Mucosa of stomach (tissue), 1 donor: ENCODE measurements around the gene CPD.
"Not testable (repeated sequence)": the region's sequence is repeated elsewhere in the genome, so short reads cannot be mapped to it uniquely, and the experiment has no call there.

ENCODE experiments used
- H3K27me3 ChIP-seq: one replicate; pipeline ENCODE4 v1.7.0; 2013; ENCODE audit warnings: mild to moderate bottlenecking, low read length; ENCODE audit not compliant: control insufficient read depth, insufficient read depth
- H3K36me3 ChIP-seq: one replicate; pipeline ENCODE4 v1.7.0; 2013; ENCODE audit warnings: low read length; ENCODE audit not compliant: control insufficient read depth, insufficient read depth
- H3K4me1 ChIP-seq: one replicate; pipeline ENCODE4 v1.7.0; 2013; ENCODE audit warnings: mild to moderate bottlenecking, low read length; ENCODE audit not compliant: control insufficient read depth, insufficient read depth
- H3K4me3 ChIP-seq: one replicate; pipeline ENCODE4 v1.7.0; 2013; ENCODE audit warnings: low read length
- H3K9ac ChIP-seq: one replicate; pipeline ENCODE4 v1.7.0; 2013; ENCODE audit warnings: mild to moderate bottlenecking, low read length, moderate library complexity
- H3K9me3 ChIP-seq: one replicate; pipeline ENCODE4 v1.7.0; 2013; ENCODE audit warnings: mild to moderate bottlenecking, low read length, moderate library complexity; ENCODE audit not compliant: control insufficient read depth
- donor health status: Pancreatic carcinoma.

The CPD gene

GRCh38 chr17:30344283-30345088 lies 34.2 kb upstream of the CPD start:
- no peak overlapping the region for H3K4me3 ChIP-seq
- no peaks in the 10 kb centered on the region for H3K36me3 ChIP-seq
- H3K27me3 ChIP-seq, result no peaks in the 10 kb centered on the region
- peaks cover 71% of the 10 kb centered on the region for H3K4me1 ChIP-seq
- H3K9me3 ChIP-seq, result no peaks in the 10 kb centered on the region
- H3K9ac ChIP-seq, result peak overlapping the region; percentile 44

GRCh38 chr17:30345089-30345433 lies 33.7 kb upstream of the CPD start:
- Histone ChIP-seq H3K9ac (no peak overlapping the region), H3K4me3 (no peak overlapping the region), H3K36me3 (no peaks in the 10 kb centered on the region), H3K27me3 (no peaks in the 10 kb centered on the region), H3K9me3 (no peaks in the 10 kb centered on the region), H3K4me1 (peaks cover 66% of the 10 kb centered on the region)

GRCh38 chr17:30345527-30346075 lies 33.1 kb upstream of the CPD start:
- Histone ChIP-seq H3K9me3 (no peaks in the 10 kb centered on the region), H3K9ac (no peak overlapping the region), H3K4me3 (no peak overlapping the region), H3K27me3 (no peaks in the 10 kb centered on the region), H3K4me1 (peaks cover 61% of the 10 kb centered on the region), H3K36me3 (no peaks in the 10 kb centered on the region)

DNA sequence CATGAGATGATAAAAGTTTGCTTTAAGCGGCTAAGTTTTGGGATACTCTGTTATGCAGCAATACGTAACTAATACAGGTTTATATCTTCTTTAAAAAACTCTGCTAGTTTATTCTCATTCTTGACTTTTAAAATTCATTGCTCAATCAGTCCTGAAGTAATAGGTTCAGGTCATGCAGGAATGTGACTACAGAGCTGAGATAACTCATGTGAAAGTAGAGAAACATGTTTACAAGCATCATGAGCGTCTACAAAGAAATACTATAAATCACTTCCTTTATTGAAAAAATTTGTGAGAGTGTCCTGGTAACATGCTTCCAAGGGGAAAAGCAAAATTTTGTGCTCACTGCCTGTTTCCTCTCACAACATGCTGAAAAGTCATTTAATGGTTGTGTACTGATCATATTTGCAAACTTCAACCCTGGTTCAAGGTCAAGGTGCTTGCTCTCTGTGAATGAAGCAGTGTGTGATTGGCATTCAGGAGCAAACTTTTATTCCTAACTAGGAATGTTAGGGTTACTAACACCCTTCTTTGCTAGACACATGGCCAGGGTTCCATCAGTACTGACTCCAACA lies 32.4 kb upstream of the CPD start:
- no peak overlapping the region for H3K4me3 ChIP-seq
- no peaks in the 10 kb centered on the region for H3K9me3 ChIP-seq
- H3K27me3 ChIP-seq, result no peaks in the 10 kb centered on the region
- H3K9ac ChIP-seq, result no peak overlapping the region
- no peaks in the 10 kb centered on the region for H3K36me3 ChIP-seq
- peaks cover 55% of the 10 kb centered on the region for H3K4me1 ChIP-seq

DNA sequence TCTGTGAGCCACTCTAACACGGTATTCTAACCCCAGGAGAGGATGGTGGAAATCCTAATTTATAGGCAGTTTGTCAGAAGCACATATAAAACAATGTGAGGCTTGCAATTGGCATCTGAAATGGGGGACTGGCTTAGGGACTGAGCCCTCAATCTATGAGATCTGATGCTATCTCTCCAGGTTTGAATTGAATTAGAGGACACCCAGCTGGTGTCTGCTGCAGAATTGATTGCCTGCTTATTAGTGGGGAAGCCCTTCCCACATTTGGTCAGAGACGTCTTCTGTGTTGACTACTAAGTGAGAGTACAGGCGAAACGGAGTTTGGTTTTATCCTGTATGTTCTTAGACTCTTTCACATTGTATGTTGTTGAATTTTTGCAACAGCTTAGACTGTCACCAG lies 31.2 kb upstream of the CPD start:
- Histone ChIP-seq H3K36me3 (no peaks in the 10 kb centered on the region), H3K9ac (no peak overlapping the region), H3K9me3 (no peaks in the 10 kb centered on the region), H3K27me3 (no peaks in the 10 kb centered on the region), H3K4me3 (no peak overlapping the region), H3K4me1 (peaks cover 55% of the 10 kb centered on the region)

- Histone ChIP-seq H3K27me3 (no peaks in the 10 kb centered on the region), H3K9ac (no peak overlapping the region), H3K9me3 (no peaks in the 10 kb centered on the region), H3K4me3 (no peak overlapping the region), H3K36me3 (no peaks in the 10 kb centered on the region), H3K4me1 (peaks cover 41% of the 10 kb centered on the region)
Observed at GRCh38 chr17:30349252-30349651, 29.5 kb upstream of the CPD start.

- H3K9me3 ChIP-seq, H3K9ac ChIP-seq, H3K4me3 ChIP-seq, H3K27me3 ChIP-seq, H3K36me3 ChIP-seq: not testable (repeated sequence)
- H3K4me1 ChIP-seq, result peaks cover 21% of the 10 kb centered on the region
Observed at GRCh38 chr17:30351263-30351662, 27.5 kb upstream of the CPD start.

DNA sequence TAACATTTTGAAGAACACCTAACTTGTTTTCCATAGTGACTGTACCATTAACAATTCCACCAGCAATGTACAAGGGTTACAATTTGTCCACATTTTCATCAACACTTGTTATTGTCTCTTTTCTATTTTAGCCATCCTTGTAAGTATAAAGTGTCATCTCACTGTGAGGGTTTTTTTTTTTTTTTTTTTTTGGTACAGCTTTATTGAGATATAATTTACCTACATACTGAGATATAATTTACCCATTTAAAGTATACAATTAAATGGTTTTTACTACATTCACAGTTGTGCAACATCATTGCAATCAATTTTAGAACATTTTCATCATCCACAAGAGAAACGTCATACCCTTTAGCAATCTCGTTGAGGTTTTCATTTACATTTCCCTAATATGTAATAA lies 27.0 kb upstream of the CPD start:
- no peaks in the 10 kb centered on the region for H3K27me3 ChIP-seq

GRCh38 chr17:30352240-30352814 lies 26.4 kb upstream of the CPD start:
- H3K9ac ChIP-seq, result no peak overlapping the region
- peaks cover 10% of the 10 kb centered on the region for H3K4me1 ChIP-seq
- H3K9me3 ChIP-seq, result no peaks in the 10 kb centered on the region
- H3K4me3 ChIP-seq, result no peak overlapping the region
- no peaks in the 10 kb centered on the region for H3K27me3 ChIP-seq
- H3K36me3 ChIP-seq, result no peaks in the 10 kb centered on the region

More for the DNA sequence above, 27.0 kb upstream of the CPD start:
- no peaks in the 10 kb centered on the region for H3K36me3 ChIP-seq
- H3K9me3 ChIP-seq, result no peaks in the 10 kb centered on the region
- H3K4me1 ChIP-seq, result peaks cover 16% of the 10 kb centered on the region
- H3K4me3 ChIP-seq, result no peak overlapping the region
- no peak overlapping the region for H3K9ac ChIP-seq

GRCh38 chr17:30354701-30355100 lies 24.0 kb upstream of the CPD start:
- no peaks in the 10 kb centered on the region for H3K36me3 ChIP-seq
- H3K27me3 ChIP-seq, result no peaks in the 10 kb centered on the region
- no peak overlapping the region for H3K4me3 ChIP-seq

GRCh38 chr17:30357476-30357875 lies 21.3 kb upstream of the CPD start:
- H3K9ac ChIP-seq, result no peak overlapping the region
- H3K27me3 ChIP-seq, result no peaks in the 10 kb centered on the region
- H3K4me3 ChIP-seq, result no peak overlapping the region
- no peaks in the 10 kb centered on the region for H3K9me3 ChIP-seq
- H3K4me1 ChIP-seq, result no peaks in the 10 kb centered on the region
- no peaks in the 10 kb centered on the region for H3K36me3 ChIP-seq

More at GRCh38 chr17:30354701-30355100, 24.0 kb upstream of the CPD start:
- Histone ChIP-seq H3K9ac (no peak overlapping the region), H3K4me1 (no peaks in the 10 kb centered on the region), H3K9me3 (no peaks in the 10 kb centered on the region)

DNA sequence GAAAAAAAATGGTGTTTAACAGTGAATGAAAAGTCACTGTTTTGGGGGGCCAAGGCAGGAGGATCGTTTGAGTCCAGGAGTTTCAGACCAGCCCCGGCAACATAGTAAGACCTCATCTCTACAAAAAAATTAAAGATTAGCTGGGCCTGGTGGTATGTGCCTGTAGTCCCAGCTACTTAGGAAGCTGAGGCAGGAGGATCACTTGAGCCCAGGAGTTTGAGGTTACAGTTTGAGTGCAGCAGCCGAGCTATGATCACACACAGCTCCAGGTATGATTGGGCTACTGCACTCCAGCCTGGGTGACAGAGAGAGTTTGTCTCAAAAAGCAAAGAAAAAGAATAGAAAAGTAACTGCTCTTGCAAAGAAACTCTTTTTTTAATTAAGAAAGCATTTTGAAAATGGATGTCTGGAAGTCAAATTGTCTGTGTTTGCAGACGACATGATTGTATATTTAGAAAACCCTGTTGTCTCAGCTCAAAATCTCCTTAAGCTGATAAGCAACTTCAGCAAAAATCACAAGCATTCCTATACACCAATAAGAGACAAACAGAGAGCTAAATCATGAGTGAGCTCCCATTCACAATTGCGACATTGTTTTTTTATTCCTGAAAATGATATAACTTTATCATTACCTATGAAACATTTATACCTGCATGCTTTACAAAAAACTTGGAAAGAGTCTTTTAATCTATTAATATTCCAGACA lies 20.5 kb upstream of the CPD start:
- Histone ChIP-seq H3K4me1 (no peaks in the 10 kb centered on the region), H3K36me3 (no peaks in the 10 kb centered on the region), H3K9ac (no peak overlapping the region), H3K27me3 (no peaks in the 10 kb centered on the region), H3K4me3 (no peak overlapping the region), H3K9me3 (no peaks in the 10 kb centered on the region)
